ENCODE results near the gene DYNC2LI1.
"Not testable (repeated sequence)": the region's sequence is repeated elsewhere in the genome, so short reads cannot be mapped to it uniquely, and the experiment has no call there.

DYNC2LI1 gene

GRCh38 chr2:43773876-43774613, at the start of gene DYNC2LI1:
TSS of gene DYNC2LI1 (plus strand) at chr2:43774039. CDS start at chr2:43774139, 100 bp downstream.
- DNase-seq (ENCODE audit: low spot score): peak; percentile 96

GRCh38 chr2:43724728-43725526, 48.9 kb upstream of the DYNC2LI1 start:
- no peak for DNase-seq (ENCODE audit: low spot score)

GRCh38 chr2:43725711-43726246, 48.1 kb upstream of the DYNC2LI1 start:
- no peak for DNase-seq (ENCODE audit: low spot score)

GRCh38 chr2:43726961-43727633, 46.7 kb upstream of the DYNC2LI1 start:
- not testable (repeated sequence) for DNase-seq (ENCODE audit: low spot score)

GRCh38 chr2:43727634-43728014, 46.2 kb upstream of the DYNC2LI1 start:
- no peak for DNase-seq (ENCODE audit: low spot score)

- no peak for DNase-seq (ENCODE audit: low spot score)
Observed at GRCh38 chr2:43729491-43730174, 44.2 kb upstream of the DYNC2LI1 start.

GRCh38 chr2:43731211-43731610, 42.6 kb upstream of the DYNC2LI1 start:
- DNase-seq (ENCODE audit: low spot score): no peak

- DNase-seq (ENCODE audit: low spot score): no peak
Observed at GRCh38 chr2:43736637-43737036, 37.2 kb upstream of the DYNC2LI1 start.

- DNase-seq (ENCODE audit: low spot score): no peak
Observed at GRCh38 chr2:43737097-43737854, 36.6 kb upstream of the DYNC2LI1 start.

- no peak for DNase-seq (ENCODE audit: low spot score)
Observed at GRCh38 chr2:43737855-43738254, 36.0 kb upstream of the DYNC2LI1 start.

- DNase-seq (ENCODE audit: low spot score): no peak
Observed at GRCh38 chr2:43738257-43738656, 35.6 kb upstream of the DYNC2LI1 start.

- no peak for DNase-seq (ENCODE audit: low spot score)
Observed at GRCh38 chr2:43743706-43744105, 30.1 kb upstream of the DYNC2LI1 start.

GRCh38 chr2:43745457-43745856, 28.4 kb upstream of the DYNC2LI1 start:
- DNase-seq (ENCODE audit: low spot score): no peak

GRCh38 chr2:43748333-43748732, 25.5 kb upstream of the DYNC2LI1 start:
- no peak for DNase-seq (ENCODE audit: low spot score)

GRCh38 chr2:43749583-43749982, 24.3 kb upstream of the DYNC2LI1 start:
- peak; percentile 24 for DNase-seq (ENCODE audit: low spot score)

- no peak for DNase-seq (ENCODE audit: low spot score)
Observed at GRCh38 chr2:43751476-43751990, 22.3 kb upstream of the DYNC2LI1 start.

- no peak for DNase-seq (ENCODE audit: low spot score)
Observed at GRCh38 chr2:43752302-43752701, 21.5 kb upstream of the DYNC2LI1 start.

- DNase-seq (ENCODE audit: low spot score): no peak
Observed at GRCh38 chr2:43754180-43754579, 19.7 kb upstream of the DYNC2LI1 start.

- no peak for DNase-seq (ENCODE audit: low spot score)
Observed at GRCh38 chr2:43758739-43759138, 15.1 kb upstream of the DYNC2LI1 start.

- no peak for DNase-seq (ENCODE audit: low spot score)
Observed at GRCh38 chr2:43759195-43759594, 14.6 kb upstream of the DYNC2LI1 start.

GRCh38 chr2:43762286-43762685, 11.6 kb upstream of the DYNC2LI1 start:
- no peak for DNase-seq (ENCODE audit: low spot score)

Measured in cerebellar cortex (tissue), 1 donor.